Liver (tissue), 9 donors: ENCODE measurements around the gene IGHMBP2. TPM values are rescaled to one million over a fixed set of nuclear protein-coding genes. Genes with fewer than 3 reads are reported as not detected.

Experiments used
- DNase-seq: peaks from one replicate; pipeline ENCODE4 v3.0.0-alpha.2; 2017; ENCODE audit warnings: low spot score
- H3K27ac ChIP-seq, 2 donors: one replicate each; pipeline ENCODE4 v1.7.0; 2013; ENCODE audit warnings: inconsistent platforms in 2 of 2, low read length in 2 of 2, control low read depth in 1 of 2, low read depth in 1 of 2, mild to moderate bottlenecking in 1 of 2
- H3K27me3 ChIP-seq, 4 donors: one replicate each; pipeline versions ENCODE4 v1.6.1 to v1.7.0; 2013; ENCODE audit warnings: low read length in 3 of 4, inconsistent platforms in 1 of 4, mild to moderate bottlenecking in 1 of 4, moderate library complexity in 1 of 4; ENCODE audit not compliant: control insufficient read depth in 4 of 4, insufficient read depth in 4 of 4
- H3K36me3 ChIP-seq, 4 donors: one replicate each; pipeline versions ENCODE4 v1.6.1 to v1.7.0; 2013; ENCODE audit warnings: low read length in 3 of 4, mild to moderate bottlenecking in 3 of 4, low read depth in 1 of 4, moderate library complexity in 1 of 4; ENCODE audit not compliant: control insufficient read depth in 4 of 4, insufficient read depth in 3 of 4
- H3K4me1 ChIP-seq, 4 donors: one replicate each; pipeline versions ENCODE4 v1.6.1 to v1.7.0; 2013; ENCODE audit warnings: low read length in 3 of 4, mild to moderate bottlenecking in 3 of 4, moderate library complexity in 1 of 4; ENCODE audit not compliant: control insufficient read depth in 4 of 4, insufficient read depth in 4 of 4
- H3K4me3 ChIP-seq, 3 donors: one replicate each; pipeline versions ENCODE4 v1.6.1 to v1.7.0; 2013; ENCODE audit warnings: low read length in 3 of 3, control low read depth in 1 of 3, low read depth in 1 of 3, mild to moderate bottlenecking in 1 of 3
- H3K9ac ChIP-seq, 2 donors: one replicate each; pipeline ENCODE4 v1.7.0; 2013; ENCODE audit warnings: low read length in 2 of 2, mild to moderate bottlenecking in 2 of 2, moderate library complexity in 2 of 2, control low read depth in 1 of 2, low read depth in 1 of 2
- H3K9me3 ChIP-seq, 4 donors: one replicate each; pipeline versions ENCODE4 v1.6.1 to v1.7.0; 2013; ENCODE audit warnings: low read length in 3 of 4; ENCODE audit not compliant: control insufficient read depth in 4 of 4
- ATF3 ChIP-seq: IDR thresholded peaks from 2 replicates; pipeline ENCODE4 v1.6.1; 2016; ENCODE audit warnings: antibody characterized with exemption
- CTCF ChIP-seq: fragments of 150-350 bp; IDR thresholded peaks from 2 replicates; pipeline ENCODE4 v1.5.1; 2017; ENCODE audit warnings: improper control_type of control experiment, low read depth, low read length; ENCODE audit not compliant: missing input control
- EGR1 ChIP-seq, 2 donors: IDR thresholded peaks; 2 replicates each; pipeline ENCODE4 v1.6.1; 2016 to 2018; ENCODE audit warnings: antibody characterized with exemption in 2 of 2, low read depth in 2 of 2
- FOXA1 ChIP-seq: IDR thresholded peaks from 2 replicates; pipeline ENCODE4 v1.6.1; 2016; ENCODE audit warnings: antibody characterized with exemption
- FOXA2 ChIP-seq: IDR thresholded peaks from 2 replicates; pipeline ENCODE4 v1.6.1; 2016; ENCODE audit warnings: antibody characterized with exemption
- GABPA ChIP-seq, 2 donors: IDR thresholded peaks in 1 of 2; conservative IDR thresholded peaks in 1 of 2; 2 replicates each; pipeline ENCODE4 v1.6.1; 2016; ENCODE audit warnings: antibody characterized with exemption in 2 of 2, mild to moderate bottlenecking in 1 of 2, moderate library complexity in 1 of 2
- HNF4A ChIP-seq, 2 donors: conservative IDR thresholded peaks; 2 replicates each; pipeline ENCODE4 v1.6.1; 2016; ENCODE audit warnings: antibody characterized with exemption in 2 of 2, mild to moderate bottlenecking in 2 of 2
- HNF4G ChIP-seq: IDR thresholded peaks from 2 replicates; pipeline ENCODE4 v1.6.1; 2016; ENCODE audit warnings: antibody characterized with exemption
- JUND ChIP-seq, 2 donors: IDR thresholded peaks; 2 replicates each; pipeline ENCODE4 v1.6.1; 2016; ENCODE audit warnings: antibody characterized with exemption in 2 of 2
- MAX ChIP-seq: IDR thresholded peaks from 2 replicates; pipeline ENCODE4 v1.6.1; 2016; ENCODE audit warnings: antibody characterized with exemption
- NR2F2 ChIP-seq: IDR thresholded peaks from 2 replicates; pipeline ENCODE4 v1.6.1; 2016; ENCODE audit warnings: antibody characterized with exemption
- RAD21 ChIP-seq, 2 donors: IDR thresholded peaks; 2 replicates each; pipeline ENCODE4 v1.6.1; 2016; ENCODE audit warnings: antibody characterized with exemption in 2 of 2, mild to moderate bottlenecking in 2 of 2
- REST ChIP-seq: IDR thresholded peaks from 2 replicates; pipeline ENCODE4 v1.6.1; 2016; ENCODE audit warnings: antibody characterized with exemption, mild to moderate bottlenecking
- RXRA ChIP-seq, 2 donors: IDR thresholded peaks; 2 replicates each; pipeline ENCODE4 v1.6.1; 2017 to 2018; ENCODE audit warnings: antibody characterized with exemption in 2 of 2, mild to moderate bottlenecking in 1 of 2
- SP1 ChIP-seq: IDR thresholded peaks from 2 replicates; pipeline ENCODE4 v1.6.1; 2018; ENCODE audit warnings: antibody characterized with exemption, mild to moderate bottlenecking
- TAF1 ChIP-seq: conservative IDR thresholded peaks from 2 replicates; pipeline ENCODE4 v1.6.1; 2016; ENCODE audit warnings: antibody characterized with exemption, mild to moderate bottlenecking
- YY1 ChIP-seq: IDR thresholded peaks from 2 replicates; pipeline ENCODE4 v1.6.1; 2016; ENCODE audit warnings: antibody characterized with exemption, mild to moderate bottlenecking
- ZBTB33 ChIP-seq: IDR thresholded peaks from 2 replicates; pipeline ENCODE4 v1.6.1; 2016; ENCODE audit warnings: antibody characterized with exemption
- WGBS: extraction: QIAGEN DNeasy Blood & Tissue Kit; methylation state at CpG from one replicate; pipeline ENCODE4 v1.1.7; 2013; 5-methylcytosine and 5-hydroxymethylcytosine counted together
- polyA plus RNA-seq, 2 donors: library from polyadenylated mRNA; stranded (reverse) in 1 of 2; unstranded in 1 of 2; fragments of 200-250 nt in 1 of 2; fragments of >200 nt in 1 of 2; fragmentation: Nextera tagmentation in 1 of 2; extraction: Ambion mirVana in 1 of 2; gene quantifications; one replicate each; pipeline versions ENCODE4 v1.2.1 to v1.2.3, GENCODE V29; 2013 to 2015
- total RNA-seq, 2 donors: library from RNA; depleted of rRNA; stranded (reverse); fragments of >200 nt; gene quantifications; one replicate each; pipeline ENCODE4 v1.2.3, GENCODE V29; 2014
- donor health status: healthy.
- donor health status: healthy.
- donor health status: healthy.
- donor health status: healthy.
- donor health status: healthy.

The IGHMBP2 gene
- total and polyA plus RNA-seq, 4 donors: 5.7 to 14.0 (median 7.0) TPM

- H3K27me3 ChIP-seq: no peaks in the 10 kb centered on the region
- H3K4me3 ChIP-seq: no peak overlapping the region
- TF ChIP-seq JUND (IDR thresholded peaks at IDR 0.05) (no peak), FOXA2 (no peak), REST (no peak), HNF4A (conservative IDR thresholded peaks at IDR 0.05) (no peak), TAF1 (no peak), RXRA (IDR thresholded peaks at IDR 0.05) (no peak), HNF4G (no peak), SP1 (no peak), MAX (no peak), CTCF (no peak), NR2F2 (no peak), ATF3 (no peak), RAD21 (IDR thresholded peaks at IDR 0.05) (no peak), EGR1 (IDR thresholded peaks at IDR 0.05; ENCODE audit: low read depth in 2 of 2) (no peak), YY1 (no peak), ZBTB33 (no peak), GABPA (IDR thresholded peaks at IDR 0.05 in 1 of 2, conservative IDR thresholded peaks at IDR 0.05 in 1 of 2) (no peak), FOXA1 (no peak)
- H3K27ac ChIP-seq: no peak overlapping the region
- WGBS: 99% methylated on average over 5 of the region's 5 CpGs
- no peaks in the 10 kb centered on the region for H3K36me3 ChIP-seq
- H3K9ac ChIP-seq: no peak overlapping the region
- no peak for DNase-seq
- no peaks in the 10 kb centered on the region for H3K9me3 ChIP-seq
- peaks cover 0 to 4% (median 0%) of the 10 kb centered on the region in 4 donors for H3K4me1 ChIP-seq
Observed at GRCh38 chr11:68880851-68881250, 22.8 kb upstream of the IGHMBP2 start.
